HG03457 (cell line): Measurements from ENCODE around the gene DCC.
A peak's percentile ranks its signal among the peaks of the same experiment; 100 is the strongest.

Experiments used
- ATAC-seq: cut with Tn5 transposase; IDR thresholded peaks from one replicate; pipeline ENCODE4 v1.9.1; 2021; ENCODE audit warnings: moderate number of reproducible peaks; ENCODE audit not compliant: unreplicated experiment

The DCC gene

DNA sequence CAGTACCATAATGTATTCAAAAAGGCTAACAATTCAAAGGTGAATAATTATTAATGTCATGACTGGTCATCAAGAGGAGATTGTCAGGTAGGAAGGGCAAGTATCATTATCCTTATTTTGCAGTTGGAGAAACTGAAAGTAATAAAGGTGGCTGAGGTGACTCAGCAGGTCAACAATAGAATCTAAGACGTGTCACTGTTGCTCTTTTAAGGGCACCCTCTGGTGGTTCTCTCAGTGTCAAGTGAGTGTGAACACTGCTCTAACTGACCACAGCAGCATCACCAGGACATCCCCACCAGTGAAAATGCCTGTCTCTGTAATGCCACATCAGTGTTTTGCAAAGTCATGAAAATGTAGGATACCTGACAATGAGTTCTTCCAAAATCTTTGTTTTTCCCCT lies 69.7 kb downstream of the DCC start:
- ATAC-seq, result peak; percentile 100

DNA sequence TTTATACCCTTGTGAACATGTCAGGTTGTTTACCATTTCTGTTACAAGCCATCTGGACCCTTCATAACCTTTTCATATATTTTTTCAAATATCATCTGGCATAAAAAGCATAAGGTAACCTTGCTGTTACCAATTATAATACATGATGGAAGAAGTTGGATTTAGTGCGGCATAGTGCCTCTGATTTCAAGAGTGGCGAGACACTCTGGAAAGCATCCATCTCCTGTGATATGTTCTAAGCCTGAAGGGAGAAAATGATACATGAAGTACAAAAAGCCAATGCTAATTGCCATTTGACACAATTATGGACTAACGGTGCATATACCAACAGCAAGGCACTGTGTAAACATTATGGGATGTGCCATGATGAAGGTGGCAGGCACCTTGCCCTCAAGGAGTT lies 75.1 kb downstream of the DCC start:
- ATAC-seq, result no peak

DNA sequence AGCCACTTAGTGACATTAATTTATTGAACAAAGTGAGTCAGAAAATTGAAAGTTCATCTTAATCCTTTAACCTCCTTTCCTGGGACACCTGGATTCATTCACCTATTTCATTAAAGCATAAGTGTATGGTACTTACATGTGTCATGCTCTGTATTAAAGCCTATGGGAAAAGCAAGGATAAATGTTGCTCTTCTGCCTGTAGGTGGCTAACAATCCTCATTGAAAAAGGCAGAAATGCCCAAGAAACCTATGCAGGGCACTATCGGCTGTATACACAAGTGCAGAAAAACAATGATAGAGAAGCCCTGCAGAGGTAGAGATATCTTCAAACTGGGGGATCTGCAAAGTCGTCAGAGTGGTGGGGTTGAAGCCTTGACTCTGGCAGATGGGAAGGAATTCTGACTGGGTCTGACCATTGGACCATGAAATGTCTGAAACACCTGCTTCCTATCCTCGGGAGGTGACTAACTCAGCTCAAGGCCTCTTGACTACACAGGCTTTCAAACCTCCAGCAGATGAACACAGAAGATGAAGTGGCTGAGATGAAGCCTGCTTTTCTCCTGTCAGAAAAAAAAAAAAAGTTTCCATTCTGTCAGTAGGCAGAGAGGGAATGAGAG lies 83.1 kb downstream of the DCC start:
- ATAC-seq, result no peak

DNA sequence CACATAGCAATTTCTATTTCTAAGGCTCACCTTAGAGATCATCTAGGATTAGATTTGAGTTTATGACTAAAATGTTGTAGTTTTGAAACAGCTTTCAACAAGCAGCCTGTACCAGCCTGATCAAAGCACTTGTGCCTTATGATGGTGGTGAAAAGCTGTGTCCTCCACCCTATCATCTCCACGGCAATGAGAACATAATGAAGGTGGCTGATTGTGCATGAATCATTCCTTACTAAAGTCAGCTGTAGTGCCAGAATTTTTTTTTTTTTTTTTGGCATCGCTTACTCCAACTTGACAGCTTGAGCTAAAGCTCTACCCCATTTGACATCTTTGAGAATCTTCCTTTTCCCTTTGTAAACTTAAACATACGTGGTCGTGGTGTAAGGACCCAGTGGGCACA lies 86.0 kb downstream of the DCC start:
- ATAC-seq, result no peak

DNA sequence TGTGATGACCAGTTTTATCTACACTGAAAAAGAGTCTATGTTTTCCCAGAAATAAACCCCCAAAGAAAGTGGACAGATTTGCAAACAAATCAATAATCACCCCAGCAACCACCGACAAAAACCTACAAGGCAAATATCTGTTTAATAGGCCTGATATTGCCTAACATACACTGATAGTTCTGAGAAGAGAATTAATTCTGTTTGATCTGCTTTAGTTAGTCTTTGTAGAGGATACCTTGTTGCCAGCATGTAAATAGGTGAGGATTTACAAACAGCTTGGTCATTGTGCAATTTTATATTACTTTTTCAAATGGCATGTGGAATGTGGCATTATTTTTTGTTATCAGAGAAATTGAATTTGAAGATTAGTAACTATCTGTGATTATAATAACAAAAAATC lies 86.5 kb downstream of the DCC start:
- ATAC-seq, result no peak

DNA sequence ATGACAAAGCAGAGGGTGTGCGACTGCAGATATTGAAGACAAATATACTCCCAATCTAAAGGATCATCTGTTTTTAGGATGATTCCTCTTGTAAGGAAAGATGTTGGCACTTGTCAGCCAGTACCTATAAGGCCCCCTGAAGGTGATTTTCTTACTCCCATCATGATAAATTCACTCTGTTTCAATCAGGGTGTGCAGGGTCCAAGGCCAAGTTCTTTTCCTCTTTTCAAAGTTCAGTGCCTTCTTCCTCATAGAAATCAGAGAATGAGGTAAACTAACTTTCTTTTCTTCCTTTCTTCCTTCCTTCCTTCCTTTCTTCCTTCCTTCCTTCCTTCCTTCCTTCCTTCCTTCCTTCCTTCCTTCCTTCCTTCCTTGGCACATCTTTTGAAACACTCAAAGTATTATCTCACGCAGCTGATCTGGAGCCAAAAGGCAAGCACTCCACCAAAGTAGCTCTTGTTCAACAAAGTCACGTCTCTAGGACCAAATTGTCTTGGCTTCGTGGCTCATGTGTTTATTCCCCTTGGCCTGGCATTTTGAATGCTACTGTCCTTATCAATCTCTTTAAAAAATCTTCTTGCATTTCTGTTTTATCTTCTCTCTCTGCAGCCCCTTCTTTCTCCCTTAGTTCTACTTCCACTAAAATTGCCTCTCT lies 87.7 kb downstream of the DCC start:
- no peak for ATAC-seq

DNA sequence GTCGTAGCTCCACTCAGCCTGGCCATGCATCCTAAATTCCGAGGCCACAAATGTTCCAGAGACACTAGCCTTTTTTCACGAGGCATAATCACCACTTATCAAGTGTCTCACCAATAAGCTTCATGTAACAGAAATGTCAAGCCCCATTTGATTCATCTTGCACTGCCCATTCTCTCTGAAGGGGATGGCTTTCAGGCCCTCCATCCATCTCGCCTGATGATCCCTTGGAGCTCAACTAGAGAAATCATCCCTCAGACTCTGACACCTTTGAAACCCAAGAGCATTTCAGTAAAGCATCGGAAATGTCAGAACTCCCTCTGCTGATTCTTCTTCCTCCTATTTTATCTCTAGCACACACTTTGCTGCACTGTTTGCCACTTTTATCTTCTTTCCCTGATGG lies 91.7 kb downstream of the DCC start:
- no peak for ATAC-seq

DNA sequence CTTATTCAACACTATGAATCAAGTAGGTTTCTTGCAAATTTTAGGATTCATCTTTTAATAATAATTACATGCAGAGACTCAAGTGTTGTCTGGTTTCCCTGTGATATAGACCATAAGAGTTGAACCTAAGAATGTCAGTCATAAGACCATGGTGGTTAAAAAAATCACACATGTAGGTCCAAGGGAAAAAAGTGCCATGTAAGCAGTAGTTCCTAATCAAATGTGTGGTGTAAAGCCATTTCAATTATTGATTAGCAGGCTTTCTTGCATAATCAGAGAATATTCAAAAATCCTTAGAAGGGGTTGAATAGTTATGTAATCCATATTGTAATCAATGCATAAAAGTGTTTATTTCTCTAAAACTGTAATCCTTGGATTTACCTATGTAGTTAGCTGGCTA lies 93.8 kb downstream of the DCC start:
- no peak for ATAC-seq

DNA sequence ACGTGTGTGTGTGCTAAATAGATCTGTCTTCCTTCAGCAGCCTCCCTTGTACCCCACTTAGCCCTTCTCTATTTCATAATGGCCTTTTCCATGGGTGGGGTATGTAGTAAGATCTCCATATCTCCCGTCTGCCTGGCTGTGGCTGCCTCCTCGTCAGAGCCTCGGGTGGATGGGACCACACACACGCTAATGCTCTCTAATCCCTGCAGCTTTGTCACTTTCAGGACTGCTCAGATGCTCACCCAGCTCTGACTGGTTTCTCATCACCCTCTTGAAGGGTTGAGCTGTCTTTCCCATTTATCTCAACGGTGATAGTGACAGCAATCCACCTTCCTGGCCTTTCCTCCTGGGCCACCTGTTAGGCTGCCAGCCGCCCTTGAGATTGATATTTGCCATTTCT lies 95.3 kb downstream of the DCC start:
- no peak for ATAC-seq

DNA sequence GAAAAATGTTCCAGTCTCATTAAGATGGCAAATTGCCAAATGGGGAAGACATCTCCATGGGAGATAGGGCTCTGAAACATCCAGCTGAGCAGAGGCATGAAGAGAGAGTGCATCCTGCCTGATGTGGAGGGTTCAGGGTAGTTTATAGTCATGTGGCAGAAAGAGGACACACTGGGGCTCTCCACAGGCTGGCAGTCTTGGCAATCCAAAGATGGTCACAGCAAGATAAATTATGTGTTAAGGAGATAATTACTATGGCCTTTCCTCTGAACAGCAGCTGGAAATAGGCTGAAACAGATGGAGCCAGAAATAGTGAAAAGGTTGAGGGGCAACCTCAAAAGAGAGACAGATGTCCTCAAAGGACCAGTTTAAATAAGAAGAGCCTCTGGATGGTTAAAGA lies 97.2 kb downstream of the DCC start:
- no peak for ATAC-seq

DNA sequence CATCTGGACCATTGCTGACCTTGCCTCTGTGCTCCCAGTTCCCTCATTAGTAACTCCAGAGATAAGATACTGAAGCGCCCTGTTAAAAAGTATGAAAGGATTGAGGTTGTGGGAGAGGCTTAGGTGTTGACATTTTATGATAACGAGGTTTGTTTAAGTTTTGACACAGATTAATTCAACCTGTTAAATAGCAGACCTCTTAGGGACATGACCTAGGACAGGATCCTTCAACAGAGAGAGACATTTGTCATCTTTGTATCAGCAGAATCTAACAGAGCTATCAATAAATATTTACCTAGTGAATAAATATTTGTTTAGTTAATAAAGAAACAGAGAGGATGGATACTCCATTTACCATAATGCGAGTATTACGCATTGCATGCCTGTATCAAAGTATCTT lies 99.5 kb downstream of the DCC start:
- ATAC-seq, result no peak

DNA sequence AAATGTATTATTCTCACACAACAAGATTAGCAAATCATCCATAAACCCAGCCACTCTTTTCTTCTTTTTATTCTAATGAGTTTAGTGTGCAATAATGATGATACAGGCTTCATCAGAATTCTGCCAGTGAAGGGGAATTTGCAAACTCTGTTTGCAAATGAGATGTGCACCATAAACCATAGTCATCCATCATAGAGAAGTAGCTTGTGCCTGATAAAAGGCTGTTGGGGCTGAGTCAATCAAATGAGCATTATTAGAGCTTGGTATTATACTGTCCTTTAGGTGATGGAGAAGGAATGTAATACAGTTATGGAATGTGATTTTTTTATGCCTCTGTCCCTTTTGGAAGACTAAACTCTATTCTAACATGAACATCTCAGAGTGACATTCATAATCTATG lies 101.8 kb downstream of the DCC start:
- ATAC-seq, result no peak

DNA sequence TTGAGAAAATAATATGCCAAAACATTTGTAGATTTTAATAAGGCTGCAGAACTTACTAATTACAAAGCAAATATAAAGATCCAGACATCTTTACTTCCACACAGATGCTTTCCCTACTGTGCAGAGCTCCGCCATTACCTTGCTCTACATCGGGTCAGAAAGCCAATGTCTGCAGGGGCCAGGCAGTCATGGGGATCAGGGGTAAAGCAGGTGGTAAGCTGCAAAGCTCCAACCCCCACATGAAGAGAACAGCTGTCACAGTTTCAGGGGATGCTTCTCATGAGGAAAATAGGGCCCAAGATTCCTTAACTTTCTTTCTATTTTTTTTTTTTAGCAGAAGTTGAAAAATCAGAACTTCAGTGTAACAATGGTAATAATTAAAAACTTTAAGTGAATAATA lies 102.7 kb downstream of the DCC start:
- no peak for ATAC-seq

DNA sequence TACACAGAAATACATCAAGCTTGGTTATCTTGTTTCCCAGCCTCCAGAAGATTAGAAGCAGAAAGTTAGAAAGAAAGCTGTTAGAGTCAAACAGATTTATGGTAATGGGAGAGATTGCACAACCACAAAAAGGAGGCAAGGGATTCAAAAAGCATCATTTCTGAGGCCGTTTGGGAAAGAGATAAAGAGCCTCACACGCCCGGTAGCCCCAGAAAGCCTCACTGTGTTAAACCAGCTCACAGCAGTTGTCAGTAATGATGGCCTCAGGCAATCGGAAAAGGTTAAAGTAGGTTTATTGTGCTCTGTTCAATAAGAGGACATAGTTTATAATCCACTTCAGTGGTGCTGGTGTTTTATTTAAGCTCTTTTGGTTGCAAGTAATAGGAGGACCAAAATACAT lies 111.3 kb downstream of the DCC start:
- no peak for ATAC-seq

DNA sequence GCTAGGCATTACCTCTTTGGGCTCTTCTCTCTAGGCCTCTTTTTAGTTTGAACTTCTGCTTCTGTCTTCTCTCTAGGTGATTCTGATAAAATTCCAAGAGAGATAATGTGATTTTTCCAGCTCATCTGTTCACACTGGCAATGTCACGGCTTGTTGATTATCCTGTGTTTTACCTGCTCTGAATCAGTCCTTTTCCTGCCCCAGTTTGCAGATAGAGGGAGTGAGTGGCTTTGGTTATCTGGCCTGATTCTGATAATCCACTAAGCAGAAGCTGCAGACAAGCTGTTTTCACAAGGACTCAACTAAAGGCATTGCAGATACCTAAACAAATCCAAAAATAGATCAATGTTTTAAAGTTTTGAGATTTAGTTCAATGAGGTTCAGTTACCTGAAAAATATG lies 111.9 kb downstream of the DCC start:
- no peak for ATAC-seq

DNA sequence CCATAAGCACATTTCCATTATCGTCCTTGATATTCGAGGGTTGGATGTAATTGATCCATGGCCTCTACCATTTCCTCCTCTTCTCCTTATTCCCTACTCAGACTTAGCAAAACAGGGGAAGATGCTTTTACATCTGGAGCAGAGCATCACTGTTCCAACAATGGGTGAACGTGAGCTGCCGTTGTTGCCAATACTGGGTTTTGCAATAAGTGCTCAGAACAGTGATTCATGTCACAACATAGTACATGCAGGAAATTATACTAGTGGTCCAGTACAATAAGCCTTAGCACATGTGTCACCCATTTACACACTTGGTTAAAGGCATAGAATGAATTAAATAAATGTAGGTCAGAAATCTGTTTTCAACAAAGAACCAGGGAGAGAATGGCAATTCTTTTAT lies 112.4 kb downstream of the DCC start:
- no peak for ATAC-seq

DNA sequence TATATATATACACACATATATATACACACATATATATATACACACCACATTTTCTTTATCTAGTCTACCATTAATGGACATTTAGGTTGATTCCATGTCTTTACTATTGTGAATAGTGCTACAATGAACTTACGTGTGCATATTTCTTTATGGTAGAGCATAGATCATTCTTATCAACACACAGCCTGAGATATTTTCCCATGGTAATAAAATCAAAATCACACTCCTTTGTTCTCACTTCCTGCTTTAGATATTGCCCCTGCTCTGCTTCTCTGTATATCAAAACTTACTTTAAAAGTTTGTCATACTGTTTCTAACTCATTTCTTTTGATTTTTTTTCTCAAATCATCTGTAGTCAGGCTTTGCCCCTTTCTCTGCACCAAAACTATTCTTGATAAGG lies 119.9 kb downstream of the DCC start:
- ATAC-seq, result no peak

DNA sequence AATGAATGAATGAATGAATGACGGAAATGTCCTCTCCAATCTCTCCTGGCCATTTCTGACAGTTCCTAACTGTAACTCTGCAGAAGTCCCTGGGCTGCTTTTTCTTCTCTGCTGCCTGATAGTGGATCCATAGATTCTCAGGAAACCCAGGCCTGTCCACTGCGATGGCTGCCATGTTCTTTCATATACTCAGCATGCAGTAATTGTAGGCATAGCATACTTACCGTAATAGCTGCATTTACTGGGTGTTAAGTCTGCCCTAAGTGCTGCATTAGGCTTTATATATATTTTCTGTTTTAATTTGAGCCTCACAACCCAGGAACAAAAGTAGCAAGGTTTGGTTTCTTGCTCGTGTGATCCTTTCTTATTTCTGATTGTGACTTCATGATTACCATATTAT lies 122.9 kb downstream of the DCC start:
- no peak for ATAC-seq

DNA sequence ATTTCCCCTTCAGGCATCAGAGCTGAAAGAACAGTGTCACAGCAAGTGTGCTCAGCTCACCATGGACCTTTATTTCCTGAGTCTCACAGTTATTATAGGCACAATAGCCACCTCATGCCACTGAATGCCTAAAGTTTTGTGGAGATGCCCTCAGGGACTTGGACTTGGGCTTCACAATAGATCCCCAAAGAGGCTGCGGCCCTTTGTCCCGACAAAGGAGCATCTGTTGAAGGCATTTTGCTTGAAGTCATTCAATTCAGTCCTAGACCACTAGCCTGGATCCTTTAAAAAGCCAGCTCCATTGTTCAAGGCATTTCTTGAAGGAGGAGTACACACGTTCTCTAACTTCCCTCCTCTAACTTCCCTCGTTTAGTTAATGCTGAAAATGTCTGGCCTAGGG lies 125.4 kb downstream of the DCC start:
- ATAC-seq, result no peak

DNA sequence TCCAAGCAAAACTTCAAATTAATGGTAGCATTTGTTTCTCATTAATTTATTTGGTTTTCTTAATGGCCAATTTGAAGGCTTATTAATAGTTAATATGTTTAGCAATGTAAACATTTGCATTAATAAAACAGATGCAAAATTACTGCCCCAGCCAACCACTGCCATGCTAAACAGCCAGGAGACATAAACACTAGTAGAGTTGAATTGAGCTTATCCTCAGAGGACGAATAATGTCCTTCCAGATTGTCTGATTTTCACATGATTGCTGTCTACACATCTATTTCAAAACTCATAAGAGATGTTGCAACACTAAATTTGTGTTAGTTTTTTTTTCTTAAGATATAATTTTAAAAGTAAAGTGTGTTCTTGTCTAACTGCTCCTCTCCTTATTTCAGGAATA lies 128.5 kb downstream of the DCC start:
- ATAC-seq, result no peak

DNA sequence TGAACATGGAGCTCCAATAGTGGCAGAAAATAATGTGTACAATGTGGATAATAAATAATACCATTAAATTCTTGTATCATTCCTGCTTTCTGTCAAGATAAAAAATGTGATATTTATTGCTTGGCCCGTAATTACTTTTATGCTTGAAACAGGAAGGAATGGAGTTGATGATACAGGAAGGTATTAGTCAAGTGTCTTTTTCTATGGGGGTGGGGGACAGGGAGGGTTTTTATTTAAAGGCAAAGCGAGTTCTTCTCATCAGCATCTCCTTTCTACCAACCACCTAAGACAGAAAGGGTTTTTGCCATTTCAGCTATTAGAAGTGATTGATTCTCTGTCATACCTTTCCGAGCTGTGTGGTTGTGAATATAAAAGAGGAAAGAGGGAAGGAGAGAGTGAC lies 135.3 kb downstream of the DCC start:
- ATAC-seq, result no peak

DNA sequence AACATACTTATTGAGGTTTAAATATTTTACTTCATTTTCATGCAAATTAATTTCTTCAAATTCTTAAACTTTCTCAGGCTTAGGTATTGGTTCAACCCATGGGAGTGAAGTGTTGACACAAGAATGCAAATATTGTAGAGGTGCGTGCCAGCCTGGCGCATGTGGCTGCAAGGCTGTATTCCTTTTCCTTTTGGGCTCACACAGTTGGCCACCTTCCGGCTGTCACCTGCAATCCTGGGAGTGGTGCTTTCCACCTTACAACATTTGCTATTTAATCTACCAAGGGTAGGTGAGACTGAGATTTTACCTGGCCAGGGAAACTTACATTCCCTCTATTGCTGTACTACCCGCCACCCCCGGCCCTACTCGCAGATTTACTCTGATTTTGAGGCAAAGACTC lies 141.1 kb downstream of the DCC start:
- no peak for ATAC-seq

DNA sequence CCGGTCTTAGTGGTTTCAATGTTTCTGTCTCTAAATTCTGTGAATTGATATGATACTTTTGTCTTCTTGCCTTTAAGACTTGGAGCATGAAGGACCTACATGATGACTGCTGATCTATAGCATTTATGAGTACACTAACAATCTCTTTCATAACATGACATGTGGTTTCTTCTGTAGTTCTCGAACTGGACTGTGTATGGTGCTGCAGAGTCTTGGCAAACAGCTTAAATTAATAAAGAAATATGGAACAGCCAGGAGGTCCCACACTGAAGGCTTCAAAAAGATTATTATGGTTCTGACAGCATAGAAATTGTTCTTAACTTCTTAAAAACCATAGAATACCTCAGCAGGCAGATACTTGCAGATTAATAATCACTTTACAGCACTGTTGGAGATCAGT lies 145.0 kb downstream of the DCC start:
- ATAC-seq, result no peak
